ENCODE measurements around the gene TUT7. TPM values are rescaled to one million over a fixed set of nuclear protein-coding genes. Genes with fewer than 3 reads are reported as not detected.
"Not testable (repeated sequence)": the region's sequence is repeated elsewhere in the genome, so short reads cannot be mapped to it uniquely, and the experiment has no call there.

TUT7 gene
- total RNA-seq, 1 donor from 2014 or later, result 25.1 TPM

DNA sequence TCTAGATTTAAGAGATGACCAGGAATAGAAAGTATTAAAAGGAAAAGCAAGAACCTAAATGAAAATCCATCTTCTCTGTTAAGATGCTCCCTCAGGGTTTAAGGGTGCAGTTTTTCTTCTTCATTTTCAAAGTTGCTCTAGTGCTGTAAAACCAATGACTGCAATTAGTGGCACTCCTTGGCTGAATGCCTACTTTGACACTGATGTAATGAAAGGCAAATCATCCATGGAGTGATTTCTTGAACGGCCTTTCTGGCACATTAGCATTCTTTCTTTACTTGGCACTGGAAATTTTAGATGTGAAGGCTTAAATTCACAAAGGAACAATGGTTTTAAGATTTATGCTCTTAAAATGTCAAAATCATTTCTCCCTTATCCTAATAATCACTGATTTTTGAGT is 52.5 kb downstream of the TUT7 start:
- no peak for DNase-seq (ENCODE audit: low spot score)

DNA sequence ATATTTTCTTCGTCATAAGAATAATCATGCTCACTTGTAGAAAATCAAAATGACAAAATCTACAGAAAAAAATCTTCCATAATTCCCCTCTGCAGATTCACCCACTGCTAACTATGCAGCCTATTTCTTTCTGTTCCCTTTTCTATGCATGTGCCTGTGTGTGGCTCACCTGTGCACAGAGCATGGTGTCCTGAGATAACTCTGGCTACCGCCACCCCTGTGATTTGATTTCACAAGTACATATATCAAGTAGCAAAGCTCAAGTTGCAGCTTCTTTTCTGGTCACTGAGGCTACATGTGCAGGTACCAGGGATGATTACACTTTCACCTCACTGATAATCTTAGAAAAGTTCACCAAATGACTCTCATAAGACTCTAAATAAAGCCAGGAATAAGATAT is 53.5 kb downstream of the TUT7 start:
- DNase-seq (ENCODE audit: low spot score), result no peak

DNA sequence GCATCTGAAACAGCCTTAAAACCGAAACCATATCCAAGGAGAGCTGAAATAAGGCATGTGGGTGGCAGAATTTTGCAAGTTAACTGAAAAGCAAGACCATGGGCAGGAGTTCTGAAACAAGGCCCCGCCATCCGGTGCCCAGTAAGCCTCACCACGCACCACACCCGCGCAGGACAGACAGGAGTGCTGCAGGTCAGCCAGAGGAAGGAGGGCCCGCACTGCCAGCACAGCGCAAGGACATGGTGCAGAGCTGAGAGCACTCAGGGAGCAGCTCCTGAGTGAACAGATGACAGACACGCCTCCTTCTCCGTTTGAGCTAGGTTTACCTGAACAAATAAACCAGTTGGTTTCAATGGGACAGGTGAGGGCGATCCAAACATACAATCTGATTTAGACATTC is 55.3 kb downstream of the TUT7 start:
- no peak for DNase-seq (ENCODE audit: low spot score)

DNA sequence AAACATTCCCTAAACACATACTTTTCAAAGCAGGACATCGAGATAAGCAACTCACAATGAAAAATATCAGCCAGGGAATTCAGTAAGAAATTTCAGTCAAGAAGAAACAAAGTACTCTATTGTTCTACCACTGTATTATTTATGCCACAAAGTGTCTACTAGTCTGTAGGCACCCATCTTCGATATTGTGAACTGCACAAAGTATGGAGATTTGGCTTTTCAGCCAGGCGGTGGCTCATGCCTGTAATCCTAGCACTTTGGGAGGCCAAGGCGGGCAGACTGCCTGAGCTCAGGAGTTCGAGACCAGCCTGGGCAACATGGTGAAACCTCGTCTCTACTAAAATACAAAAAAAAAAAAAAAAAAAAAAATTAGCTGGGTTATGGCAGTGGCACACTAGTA is 63.9 kb downstream of the TUT7 start:
- not testable (repeated sequence) for DNase-seq (ENCODE audit: low spot score)

DNA sequence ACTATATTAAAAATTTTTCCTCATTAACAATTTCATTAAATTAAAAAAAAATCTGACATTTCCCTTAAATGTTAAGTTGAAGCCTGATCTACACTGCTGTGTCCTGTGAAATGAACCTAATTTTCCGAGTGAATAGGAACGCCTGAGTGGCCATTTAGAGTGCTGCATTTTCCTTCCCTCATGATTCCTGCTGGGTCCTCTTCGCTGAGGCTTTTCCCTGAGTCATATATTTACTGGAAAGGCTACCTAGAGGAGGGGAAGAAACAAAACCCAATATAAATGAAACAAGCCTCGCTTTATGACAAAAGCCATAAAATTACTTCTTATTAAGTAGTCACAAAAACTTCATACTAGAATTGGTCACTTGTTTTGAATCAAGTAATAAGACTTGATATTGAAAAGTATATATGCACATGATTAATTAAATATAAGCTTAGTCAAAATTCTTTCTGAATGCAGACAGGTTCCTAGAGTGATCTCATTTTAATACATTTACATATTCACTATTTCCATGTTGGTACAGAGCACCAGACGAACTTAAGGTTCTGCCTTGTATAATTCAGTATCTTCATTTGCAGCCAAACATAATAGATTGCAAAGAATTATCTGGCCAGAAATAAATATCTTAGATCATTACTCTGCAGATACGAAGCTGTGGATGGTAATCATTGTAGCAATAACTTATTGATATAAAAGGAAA is 65.6 kb downstream of the TUT7 start:
- no peak for DNase-seq (ENCODE audit: low spot score)

DNA sequence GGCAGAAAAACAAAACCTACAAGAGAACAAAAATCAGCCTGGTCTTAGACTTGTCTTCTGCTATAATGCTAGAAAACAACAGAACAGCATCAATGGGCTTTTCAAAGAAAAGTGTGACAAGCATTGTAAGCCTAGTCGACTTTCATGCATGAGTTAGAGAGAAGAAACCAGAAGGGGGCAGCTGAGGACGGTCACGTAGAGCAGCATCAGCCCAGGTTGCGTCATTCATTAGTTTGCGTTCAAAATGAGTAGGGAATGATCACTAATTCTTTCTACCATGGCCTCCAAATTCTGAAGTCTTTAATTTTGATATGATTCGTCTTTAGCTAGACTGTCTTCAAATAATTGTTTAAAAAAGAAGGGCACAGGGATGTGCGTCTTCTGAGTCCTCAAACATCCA is 67.2 kb downstream of the TUT7 start:
- no peak for DNase-seq (ENCODE audit: low spot score)

DNA sequence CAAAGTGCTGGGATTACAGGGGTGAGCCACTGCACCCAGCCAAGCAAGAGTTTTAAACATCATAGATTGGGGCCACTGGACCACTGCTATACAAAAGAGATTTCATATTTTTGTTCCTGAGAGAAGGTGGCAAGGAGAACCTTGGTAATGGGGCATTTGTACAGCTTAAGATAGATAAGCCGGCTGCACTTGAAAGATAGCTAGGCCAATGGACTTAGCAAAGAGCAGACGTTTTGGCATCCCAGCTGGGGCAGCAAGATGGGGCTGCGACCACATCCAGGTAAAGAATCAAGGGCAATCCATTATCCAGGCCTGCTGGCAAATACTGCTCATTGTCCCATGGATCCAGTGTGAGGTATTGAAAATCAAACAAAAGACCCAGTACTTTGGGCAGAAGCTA is 67.9 kb downstream of the TUT7 start:
- no peak for DNase-seq (ENCODE audit: low spot score)

DNA sequence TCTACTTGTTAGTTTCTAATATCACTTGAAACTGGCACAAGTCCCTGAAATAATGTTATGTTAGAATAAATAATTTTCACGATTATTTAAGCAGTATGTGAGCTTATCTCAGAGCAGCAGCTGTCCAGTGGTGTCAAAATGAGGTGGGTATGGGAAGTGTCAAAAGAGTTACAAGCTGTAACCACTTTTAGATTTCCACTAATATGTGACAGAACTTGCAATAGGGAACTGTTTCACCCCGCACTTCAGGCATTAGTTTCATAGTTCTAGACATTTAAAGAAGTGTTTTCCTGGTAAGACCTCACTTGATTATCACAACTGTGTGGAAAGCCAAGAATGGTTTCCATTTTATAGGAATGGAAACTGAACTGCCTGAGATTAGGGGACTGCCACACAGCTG is 68.9 kb downstream of the TUT7 start:
- DNase-seq (ENCODE audit: low spot score), result no peak

DNA sequence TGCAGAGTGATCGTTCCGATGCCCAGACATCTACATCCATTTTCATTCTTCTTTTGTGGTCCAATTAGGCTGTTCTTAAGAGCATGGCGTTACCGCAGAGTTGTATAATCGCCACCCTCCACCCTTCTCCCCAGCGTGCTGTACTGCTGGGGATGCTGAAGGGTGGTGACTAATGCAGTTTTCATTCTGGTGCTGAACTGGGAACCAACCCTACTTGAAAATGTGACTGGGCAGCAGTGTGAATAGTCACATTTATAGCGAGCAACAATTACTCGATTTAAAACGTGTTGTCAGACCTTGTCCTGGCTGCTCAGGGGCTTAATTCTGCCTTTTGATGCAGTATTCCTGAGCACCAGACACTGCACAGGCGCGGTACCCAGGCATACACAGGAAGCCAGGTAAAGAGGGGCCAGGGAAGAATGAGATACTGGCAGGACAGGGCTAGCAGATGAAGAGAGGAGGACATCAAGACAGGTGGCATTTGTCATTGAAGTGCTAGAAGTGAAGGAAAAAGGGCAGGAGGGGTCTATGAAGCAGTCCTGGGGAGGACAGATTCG is 71.2 kb downstream of the TUT7 start:
- no peak for DNase-seq (ENCODE audit: low spot score)

DNA sequence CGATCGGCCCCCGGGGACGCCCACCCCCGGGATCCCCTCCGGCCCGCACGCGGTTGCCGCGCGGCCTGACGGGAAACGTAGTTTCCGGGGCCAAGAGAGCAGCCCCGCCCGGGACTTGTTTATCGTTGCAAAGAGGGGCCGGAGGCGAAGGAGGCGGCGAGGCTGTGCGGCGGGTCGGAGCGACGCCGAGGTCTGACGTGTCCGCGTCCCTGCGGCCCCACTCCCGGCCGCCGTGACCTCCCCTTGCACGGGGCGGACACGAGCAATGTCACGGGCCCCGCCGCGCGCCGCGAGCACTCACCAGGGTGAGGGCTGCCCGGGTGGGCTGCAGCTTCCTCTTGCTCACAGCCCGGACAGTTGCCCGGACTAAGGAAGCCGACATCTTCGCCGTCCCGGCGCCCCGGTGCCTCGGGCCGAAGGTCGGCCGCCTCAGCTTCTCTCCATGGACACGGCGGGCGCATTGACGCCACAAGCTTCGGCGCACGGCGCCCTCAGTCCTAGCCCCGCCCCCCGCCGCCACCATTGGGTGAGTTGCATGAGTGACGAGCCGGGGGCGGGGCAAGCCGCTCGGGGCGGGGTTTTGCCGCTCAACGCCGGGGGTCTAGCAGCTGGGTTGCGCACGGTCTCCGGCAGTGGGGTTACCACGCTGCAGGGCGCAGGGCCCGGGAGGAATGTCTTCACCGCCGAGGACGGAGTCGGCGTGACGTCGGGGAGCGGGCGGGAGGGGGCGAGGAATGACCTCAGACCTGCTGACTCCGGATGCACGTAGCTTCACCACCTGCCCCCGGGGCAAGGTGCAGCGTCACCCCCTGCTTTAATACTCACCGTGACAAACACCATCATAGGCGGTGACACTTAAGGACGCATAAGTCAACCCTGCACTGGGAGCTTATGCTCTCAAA is 71.9 kb downstream of the TUT7 start, which contains the start of gene ISCA1:
TSS of gene ISCA1 (minus strand) at position 462 of the 902 bp plus-strand sequence. CDS start at position 382, 80 bp downstream.
- DNase-seq (ENCODE audit: low spot score), result peak; percentile 96

DNA sequence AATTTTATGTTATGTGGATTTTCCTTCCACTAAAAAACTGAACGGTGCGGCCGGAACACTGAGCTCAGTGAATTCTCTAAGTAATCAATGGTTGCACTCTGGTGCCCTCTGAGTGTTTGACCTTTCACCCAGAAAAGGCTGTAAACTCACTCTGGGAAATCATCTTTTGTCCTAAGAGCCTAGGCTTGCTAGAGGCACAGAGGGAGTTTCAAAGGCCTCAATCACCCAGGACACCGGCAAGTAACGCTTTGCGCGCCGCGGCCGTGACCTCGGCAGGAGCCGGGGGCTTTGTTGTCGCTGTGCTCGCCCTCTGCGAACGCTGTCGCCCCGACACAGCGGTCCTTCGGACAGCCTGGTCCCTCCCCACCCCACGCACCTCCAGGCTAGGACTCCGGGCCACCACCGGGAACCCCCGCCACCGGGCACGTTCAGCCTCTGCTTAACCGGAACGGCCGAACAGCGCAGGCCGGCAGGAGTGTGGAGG is 72.6 kb downstream of the TUT7 start:
- DNase-seq (ENCODE audit: low spot score), result no peak

DNA sequence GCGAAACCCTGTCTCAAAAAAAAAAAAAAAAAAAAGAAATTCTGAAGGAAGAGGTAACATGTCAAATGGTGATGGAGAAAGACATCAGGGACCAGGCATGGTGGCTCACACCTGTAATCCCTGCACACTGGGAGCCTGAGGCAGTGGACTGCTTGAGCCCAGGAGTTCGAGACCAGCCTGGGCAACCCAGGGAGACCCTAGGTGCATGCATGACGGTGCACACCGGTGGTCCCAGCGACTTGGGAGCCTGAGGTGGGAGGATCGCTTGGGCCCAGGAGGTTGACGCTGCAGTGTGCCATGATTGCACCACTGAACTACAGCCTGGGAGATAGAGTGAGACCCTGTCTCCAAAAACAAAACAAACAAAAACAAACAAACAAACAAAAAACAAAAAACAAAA is 73.6 kb downstream of the TUT7 start:
- no peak for DNase-seq (ENCODE audit: low spot score)

DNA sequence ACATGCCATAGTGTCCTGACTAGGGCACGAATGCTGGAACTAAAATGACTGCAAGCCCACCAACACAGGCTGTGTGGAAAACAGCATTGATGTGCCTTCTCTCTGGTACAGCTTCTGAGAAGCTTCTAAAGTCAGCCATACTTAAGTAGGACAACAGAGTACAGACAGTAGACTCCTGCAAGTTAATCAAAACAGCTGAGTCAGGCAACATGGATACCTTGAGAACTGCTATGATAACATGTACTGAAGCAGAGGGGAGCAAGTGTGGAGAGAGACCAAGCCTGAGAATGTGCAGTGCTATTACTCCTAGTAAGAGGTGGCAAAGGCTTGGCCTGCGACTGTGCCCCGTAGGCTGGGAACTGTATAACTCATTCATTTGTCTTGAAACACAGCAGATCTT is 74.4 kb downstream of the TUT7 start:
- DNase-seq (ENCODE audit: low spot score), result no peak

DNA sequence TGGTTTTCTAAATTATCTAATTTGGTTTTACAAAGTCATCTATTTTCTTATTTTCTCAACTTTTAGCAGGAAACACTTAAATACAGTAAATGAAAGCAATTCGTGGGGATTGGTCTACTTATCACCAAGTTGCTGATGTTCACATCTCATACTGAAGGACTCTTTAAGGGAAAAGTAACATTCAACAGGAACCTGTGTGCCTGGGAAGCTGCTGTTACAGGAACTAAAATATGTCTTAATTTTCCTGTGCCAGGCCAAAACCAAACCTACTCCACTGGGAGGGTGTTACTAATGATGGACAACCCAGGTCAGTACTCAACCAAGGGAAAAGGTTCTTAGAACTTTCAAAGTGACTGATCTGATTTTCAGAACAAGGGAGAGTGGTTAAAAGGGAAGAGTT is 77.1 kb downstream of the TUT7 start:
- DNase-seq (ENCODE audit: low spot score), result no peak

DNA sequence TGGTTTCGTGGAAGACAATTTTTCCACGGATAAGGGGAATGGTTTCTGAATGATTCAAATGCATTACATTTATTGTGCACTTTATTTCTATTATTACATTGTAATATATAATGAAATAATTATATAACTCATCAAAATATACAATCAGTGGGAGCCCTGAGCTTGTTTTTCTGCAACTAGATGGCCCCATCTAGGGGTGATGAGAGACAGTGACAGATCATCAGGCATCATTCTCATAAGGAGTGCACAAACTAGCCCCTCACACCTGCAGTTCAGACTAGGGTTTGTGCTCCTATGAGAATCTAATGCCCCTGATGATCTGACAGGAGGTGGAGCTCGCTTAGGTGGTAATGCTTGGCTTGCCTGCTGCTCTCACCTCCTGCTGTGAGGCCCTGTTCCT is 78.2 kb downstream of the TUT7 start:
- DNase-seq (ENCODE audit: low spot score), result no peak

DNA sequence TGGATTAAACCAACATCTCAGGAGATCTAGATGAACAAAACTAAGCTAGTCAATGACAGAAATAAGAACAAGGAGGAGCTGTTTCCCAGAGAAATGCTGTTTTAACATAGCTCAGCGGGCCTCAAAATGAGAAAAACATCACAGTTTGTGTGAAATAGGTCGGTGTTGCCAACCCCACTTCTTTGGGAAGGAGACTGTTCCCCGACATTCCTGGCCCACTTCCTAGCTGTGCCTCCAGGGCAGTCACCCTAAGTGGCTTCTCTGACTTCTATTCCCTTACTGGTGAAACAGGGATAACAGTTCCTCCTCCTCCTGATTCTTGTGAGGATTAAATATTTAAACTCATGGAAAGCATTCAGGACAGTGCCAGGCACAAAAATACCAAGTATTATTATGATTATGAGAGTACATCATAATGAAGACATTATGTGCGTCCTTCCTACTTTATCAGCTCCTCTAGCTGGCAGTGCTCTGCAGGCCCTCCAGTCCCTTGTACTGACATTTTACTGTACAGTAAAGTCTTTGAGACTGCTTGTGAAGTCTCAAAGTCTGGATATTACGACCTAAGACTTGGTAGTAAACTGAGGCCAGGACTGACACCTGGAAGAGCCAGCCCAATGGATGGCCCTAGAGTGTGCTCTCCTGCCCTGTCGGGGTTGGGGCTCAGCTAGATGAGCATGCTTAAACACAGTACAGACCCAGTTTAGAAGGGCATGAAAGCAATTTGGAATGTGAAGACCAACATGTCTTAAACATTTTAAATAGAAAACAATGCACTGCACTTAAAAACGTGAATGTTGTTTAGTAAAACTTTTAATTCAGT is 79.2 kb downstream of the TUT7 start:
- DNase-seq (ENCODE audit: low spot score), result no peak

DNA sequence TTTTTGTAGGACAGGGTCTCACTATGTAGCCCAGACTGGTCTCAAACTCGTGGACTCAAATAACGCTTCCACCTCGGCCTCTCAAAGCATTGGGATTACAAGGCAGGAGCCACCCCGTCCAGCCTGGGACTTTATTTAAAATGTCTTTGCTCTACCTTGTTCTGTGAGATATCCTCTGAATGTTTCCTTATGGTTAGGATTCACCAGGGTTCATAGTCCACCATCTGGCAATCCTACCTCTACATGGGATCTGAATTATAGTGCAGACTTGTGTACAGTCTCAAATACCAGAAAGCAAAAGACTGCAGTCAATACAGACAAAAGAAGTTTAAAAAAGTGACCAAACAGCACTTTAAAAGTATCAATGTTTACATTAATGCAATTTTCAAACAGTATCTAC is 82.0 kb downstream of the TUT7 start:
- DNase-seq (ENCODE audit: low spot score), result no peak

DNA sequence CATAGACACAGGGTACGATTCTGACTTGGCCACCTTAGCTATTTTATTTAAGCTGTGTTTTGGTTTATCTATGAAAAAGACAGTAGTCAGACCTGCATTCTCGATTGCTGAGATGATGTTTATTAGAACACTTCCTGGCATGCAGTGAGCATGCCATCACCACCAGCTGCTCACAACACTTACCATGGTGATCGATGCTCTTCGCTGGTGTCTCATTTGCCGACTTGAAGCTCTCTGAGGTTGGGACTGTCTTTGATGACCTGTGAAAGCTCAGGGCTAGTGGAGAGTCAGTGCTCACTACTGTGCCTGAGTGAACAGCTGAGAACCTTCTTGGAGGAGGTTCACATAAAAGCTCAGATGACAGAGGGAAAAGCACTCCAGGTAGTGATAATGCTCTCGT is 90.3 kb downstream of the TUT7 start:
- DNase-seq (ENCODE audit: low spot score), result no peak

DNA sequence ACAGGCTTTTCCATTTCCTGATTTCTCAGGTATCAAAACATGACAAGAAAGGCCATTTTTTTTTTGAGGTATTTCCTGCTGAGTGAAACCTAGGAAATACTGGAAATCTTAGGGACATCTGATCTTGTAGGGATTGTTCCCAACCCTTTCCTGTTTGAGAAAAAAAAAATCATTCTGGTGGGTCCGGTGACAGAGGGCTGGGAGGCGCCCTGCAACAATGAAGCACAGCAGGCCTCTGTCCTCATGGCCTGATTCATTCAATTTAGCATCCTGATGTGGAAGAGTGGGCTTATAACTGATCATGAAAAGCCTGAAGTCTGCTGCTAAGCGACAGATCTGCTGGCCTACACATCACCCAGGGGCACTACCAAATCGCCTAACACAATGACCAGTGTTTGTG is 91.7 kb downstream of the TUT7 start:
- DNase-seq (ENCODE audit: low spot score), result no peak

DNA sequence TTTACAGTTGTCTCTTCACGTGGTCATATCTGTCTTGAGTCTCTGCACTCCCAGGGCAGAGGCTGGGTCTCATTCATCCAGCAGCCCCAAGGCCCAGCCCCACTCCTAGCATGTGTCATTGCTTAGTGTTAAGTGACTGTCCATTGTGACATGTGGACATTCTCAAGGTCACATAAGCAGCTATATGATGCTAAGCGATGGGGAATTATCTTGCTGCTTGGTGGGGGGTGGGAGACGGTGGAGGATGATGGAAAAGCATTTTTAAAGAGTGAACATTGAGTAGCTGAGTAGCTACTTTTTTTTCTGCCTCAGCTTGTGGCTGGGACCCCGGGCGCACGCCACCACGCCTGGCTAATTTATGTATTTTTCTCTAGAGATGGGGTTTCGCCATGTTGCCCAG is 94.7 kb downstream of the TUT7 start, which contains the start of gene C9orf153:
TSS of gene C9orf153 (minus strand) at position 101 of the 400 bp plus-strand sequence. CDS start 30,054 bp downstream, outside the sequence.
- no peak for DNase-seq (ENCODE audit: low spot score)

DNA sequence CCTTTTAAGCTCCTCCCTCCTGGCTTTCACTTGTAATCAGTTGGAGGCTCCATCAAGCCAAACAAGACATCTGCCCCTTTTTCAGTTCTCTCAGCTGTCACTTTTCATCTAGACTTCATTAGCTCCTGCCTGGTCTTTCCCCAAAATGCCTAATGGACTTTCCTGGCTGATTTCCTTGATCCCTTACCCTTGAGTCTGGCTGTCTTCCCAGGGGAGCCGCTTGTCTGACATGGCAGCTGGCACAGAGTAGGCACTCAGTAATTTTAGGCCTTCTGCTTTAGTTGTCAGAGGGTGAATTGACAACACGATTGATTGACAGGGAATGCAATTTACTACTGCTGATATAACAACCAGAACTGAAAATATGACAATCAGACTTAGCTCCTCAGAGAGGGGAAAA is 96.8 kb downstream of the TUT7 start:
- DNase-seq (ENCODE audit: low spot score), result no peak

DNA sequence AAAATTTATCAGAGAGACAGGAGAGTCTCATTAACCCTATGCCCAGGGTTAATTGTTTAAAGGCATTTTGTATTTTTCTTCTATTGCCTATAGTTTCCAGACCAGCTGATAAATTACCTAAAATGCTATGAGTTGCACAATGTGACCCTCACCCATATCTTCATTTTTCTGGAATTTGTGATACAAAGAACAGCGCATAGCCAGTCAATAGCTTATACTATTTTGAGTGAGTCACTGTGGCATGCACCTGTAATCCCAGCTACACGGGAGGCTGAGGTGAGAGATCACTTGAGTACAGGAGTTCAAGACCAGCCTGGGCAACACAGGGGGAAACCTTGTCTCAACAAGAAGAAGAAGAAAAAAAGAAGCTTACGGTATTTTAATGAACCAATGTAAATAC is 97.6 kb downstream of the TUT7 start:
- DNase-seq (ENCODE audit: low spot score), result no peak
